Measurements from ENCODE around the gene MBTD1.
"Not testable (repeated sequence)": the region's sequence is repeated elsewhere in the genome, so short reads cannot be mapped to it uniquely, and the experiment has no call there.

MBTD1 gene

DNA sequence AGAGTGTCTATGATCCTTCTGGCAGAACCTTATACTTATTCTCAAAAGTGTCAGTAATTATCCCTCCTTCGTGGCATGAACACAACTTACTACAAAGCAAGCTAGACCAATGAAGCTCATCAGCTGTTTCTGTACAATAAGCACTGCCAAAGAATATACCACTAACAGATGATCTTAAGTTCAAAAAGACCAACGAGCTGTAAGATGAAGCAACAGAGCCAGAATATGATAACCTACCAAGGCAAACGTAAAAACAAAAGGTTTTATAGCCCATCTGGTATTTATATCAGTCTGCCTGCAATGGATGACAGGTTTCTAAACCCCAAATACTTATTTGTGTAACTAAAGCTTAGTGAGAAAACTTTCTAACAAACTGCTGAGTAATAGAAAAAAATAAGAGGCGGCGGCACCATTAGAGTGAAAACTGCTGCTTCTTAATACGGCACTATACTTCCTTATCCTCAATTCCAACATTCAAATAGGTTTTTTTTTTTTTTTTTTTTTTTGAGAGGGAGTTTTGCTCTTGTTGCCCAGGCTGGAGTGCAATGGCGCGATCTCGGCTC is 71.5 kb downstream of the MBTD1 start:
- no peak for DNase-seq (ENCODE audit: low read depth)

DNA sequence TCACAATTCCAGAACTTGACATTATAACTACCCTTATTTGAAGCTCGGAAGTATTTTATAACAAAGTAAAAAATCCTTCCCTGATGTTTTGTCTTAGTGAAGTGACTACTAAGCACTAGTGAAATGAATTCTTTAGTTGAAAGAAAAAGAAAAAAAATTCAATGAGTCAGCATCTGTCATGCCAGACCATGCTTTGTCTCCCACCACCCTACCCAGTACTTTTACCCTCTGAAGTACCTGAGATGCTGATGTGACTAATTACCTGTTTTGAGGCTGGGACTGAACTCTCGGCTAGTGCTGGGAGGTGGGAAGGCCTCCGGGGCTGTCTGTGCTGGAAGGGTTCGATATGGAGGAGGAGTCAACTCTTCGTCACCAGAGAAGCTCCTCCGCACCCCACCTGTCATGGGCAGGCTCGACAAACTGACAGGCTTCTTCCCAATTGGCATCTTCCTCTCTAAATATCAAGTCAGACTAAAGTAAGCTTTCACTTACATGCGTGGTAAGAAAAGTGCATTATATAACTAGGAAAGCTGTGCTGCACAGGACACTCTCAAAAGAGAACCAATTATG is 74.0 kb downstream of the MBTD1 start:
- no peak for DNase-seq (ENCODE audit: low read depth)

DNA sequence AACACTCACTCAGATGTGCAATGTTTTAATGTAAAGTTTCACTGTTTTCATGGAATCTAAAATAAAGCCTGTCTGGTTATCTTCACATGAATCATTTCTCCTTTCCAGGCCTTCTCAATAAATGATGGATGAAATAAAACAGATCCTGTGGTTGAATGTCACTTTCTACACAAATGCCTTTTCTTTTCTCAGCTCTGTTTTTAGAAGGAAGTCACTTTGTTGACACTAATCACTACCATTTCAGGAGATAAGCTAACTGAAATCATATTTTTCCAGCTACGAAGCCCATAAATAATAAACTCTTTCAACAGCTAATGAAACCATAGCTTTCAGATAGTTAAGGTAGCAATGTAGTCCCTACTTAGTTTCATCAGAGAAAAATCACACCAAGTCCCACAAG is 75.7 kb downstream of the MBTD1 start:
- no peak for DNase-seq (ENCODE audit: low read depth)

DNA sequence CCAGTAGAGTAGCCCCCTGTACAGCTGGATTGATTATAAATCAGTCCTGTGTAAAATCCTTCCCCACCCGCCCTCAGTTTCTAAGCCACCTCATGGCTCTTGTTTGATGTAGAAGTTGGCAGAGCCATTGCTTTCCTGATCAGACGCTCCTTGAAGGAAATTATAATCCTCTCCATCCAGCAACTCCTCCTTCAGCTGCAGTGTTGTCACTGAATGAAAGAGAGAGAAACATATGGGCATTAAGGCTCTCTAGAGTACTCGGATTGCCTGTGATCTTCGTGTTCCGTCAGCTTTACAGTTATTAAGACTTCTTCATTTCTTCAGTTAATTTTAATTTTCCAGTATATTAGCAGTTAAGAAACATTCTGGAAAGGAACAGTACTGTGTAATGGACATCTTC is 79.4 kb downstream of the MBTD1 start:
- DNase-seq (ENCODE audit: low read depth): no peak

DNA sequence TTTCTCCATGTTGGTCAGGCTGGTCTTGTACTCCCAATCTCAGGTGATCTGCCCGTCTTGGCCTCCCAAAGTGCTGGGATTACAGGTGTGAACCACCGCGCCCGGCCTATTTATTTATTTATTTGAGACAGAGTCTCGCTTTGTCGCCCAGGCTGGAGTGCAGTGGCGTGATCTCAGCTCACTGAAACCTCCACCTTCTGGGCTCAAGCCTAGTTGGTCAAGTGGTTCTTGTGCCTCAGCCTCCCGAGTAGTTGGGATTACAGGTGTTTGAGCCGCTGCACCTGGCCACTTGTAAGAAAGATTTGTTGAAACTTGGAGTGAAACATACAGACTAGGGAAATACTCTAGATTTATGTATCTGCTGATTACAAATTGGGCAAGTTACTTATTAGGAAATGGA is 87.8 kb downstream of the MBTD1 start:
- DNase-seq (ENCODE audit: low read depth): not testable (repeated sequence)

DNA sequence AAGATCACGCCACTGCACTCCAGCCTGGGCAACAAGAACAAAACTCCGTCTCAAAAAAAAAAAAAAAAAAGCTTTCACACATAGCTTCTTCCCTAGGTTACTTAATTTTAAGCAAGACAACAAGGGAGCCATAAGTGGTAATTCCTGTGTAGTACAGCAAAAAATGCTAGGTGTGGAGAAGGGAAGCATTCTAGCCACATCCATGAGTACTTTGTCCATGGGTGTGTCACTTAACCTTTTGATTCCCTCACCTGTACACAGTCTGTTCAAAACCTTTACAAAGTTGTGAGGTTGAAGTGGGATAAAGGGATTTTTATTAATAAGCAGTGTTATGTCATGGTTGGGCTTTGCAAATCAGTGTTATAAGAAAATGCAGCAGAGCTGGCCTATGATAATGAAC is 89.1 kb downstream of the MBTD1 start:
- no peak for DNase-seq (ENCODE audit: low read depth)

DNA sequence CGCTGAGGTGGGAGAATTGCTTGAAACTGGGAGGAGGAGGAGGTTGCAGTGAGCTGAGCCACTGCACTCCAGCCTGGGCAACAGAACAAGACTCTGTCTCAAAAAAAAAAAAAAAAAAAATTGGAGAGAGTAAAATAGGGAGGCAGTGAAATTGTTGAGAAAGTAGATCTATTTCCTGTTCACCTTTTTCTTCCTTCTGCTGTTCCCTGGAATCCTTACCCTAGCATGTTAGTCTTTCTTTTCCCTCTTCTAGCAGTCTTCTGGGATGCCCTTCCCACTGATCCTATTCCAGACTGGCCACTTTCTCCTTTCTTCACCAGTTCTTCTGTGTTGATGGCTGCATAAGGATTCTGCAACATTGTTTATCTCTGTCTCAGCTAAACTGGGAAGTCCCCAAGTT is 90.5 kb downstream of the MBTD1 start:
- no peak for DNase-seq (ENCODE audit: low read depth)

DNA sequence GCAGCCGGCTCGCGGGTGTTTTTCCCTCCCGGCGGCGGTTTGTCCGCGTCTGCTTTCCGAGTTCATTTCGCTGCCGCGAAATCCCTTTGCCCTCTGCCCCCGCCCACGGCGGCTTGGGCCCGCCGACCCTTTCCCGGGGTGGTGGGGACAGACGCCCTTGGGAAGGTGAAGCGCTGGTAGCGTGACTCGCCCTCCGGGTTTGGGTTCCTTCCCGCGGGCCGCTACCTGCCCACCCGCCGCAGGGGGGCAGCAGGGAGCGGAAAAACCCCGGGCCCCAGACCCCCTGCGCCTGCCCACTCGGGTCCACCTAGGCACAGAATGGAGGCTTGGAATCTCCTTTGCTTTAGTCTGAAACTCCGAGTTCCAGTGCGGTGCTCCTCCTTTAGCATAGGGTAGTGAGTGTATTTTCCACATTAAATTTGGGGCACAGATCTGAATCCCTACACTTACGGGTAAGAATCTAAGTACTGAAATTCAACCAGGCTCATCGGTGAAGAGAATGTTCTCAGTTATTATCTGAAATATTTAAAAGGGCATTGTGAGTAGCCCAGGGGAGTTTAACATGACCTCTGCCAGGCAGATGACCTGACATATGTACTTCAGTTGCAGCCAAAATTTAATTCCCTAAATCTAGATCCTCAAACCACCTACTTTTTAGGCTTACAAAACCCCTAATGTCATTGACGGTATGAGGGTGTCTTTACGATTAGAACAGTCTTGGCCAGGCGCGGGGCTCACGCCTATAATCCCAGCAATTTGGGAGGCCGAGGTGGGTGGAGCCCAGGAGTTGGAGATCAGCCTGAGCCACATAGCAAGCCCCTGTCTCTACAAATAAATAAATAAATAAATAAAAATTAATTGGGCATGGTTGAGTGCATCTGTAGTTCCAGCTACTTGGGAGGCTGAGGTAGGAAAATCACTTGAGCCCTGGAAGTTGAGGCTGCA is 92.6 kb downstream of the MBTD1 start:
- DNase-seq (ENCODE audit: low read depth): peak; percentile 66

DNA sequence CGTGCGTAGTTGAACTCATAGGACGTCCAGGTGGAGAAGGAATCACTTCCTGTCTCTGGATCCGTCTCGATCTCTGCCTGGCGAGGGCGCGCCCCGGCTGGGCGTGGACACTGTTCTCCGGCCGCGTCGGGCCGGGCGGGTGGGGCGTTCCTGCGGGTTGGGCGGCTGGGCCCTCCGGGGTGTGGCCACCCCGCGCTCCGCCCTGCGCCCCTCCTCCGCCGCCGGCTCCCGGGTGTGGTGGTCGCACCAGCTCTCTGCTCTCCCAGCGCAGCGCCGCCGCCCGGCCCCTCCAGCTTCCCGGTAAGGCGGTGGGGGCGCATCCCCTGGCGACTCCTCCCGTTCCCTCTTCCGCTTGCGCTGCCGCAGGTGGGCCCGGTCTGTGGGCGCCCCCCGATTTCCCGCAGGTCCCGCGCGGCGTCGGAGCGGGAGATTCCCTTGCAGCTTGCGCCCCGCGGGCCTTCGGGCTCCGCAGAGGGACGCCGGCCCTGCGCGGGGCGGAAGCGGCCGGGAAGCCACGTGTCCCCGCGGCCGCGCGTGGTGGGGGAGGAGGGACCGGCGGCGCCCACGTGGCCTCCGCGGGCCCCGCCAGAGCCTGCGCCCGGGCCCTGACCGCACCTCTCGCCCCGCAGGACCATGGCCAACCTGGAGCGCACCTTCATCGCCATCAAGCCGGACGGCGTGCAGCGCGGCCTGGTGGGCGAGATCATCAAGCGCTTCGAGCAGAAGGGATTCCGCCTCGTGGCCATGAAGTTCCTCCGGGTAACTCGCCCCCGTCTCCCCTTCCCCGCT is 93.5 kb downstream of the MBTD1 start, which contains the start of gene NME2:
Gene NME2 (plus strand): TSS at position 214 of the 789 bp plus-strand sequence. CDS start 420 bp downstream, at position 634.
- DNase-seq (ENCODE audit: low read depth): peak; percentile 52

DNA sequence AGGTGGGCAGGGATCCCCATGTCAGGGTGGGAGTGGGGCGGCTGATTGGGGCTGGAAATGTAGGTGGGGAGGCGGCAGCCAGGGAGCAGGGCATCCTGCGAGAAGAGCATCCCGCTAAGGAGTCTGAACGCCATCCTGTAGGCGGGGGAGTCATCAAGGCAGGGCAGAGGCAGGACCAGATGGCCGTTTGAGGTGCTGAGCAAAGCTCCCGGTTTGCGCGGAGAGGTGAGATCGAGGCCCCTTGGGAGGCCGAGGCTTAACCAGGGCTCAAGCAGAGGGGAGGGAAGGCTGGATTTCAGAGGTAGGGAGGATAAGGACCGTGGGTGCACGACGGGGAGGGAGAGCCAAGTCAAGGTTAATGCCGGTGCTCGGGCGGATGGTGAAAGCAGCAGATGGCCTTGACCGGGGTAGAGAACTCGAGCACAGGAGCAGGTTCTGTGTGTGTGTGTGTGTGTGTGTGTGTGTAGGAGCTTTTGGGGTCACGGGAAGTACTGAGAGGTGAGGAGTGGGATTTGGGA is 94.1 kb downstream of the MBTD1 start:
- DNase-seq (ENCODE audit: low read depth): no peak

DNA sequence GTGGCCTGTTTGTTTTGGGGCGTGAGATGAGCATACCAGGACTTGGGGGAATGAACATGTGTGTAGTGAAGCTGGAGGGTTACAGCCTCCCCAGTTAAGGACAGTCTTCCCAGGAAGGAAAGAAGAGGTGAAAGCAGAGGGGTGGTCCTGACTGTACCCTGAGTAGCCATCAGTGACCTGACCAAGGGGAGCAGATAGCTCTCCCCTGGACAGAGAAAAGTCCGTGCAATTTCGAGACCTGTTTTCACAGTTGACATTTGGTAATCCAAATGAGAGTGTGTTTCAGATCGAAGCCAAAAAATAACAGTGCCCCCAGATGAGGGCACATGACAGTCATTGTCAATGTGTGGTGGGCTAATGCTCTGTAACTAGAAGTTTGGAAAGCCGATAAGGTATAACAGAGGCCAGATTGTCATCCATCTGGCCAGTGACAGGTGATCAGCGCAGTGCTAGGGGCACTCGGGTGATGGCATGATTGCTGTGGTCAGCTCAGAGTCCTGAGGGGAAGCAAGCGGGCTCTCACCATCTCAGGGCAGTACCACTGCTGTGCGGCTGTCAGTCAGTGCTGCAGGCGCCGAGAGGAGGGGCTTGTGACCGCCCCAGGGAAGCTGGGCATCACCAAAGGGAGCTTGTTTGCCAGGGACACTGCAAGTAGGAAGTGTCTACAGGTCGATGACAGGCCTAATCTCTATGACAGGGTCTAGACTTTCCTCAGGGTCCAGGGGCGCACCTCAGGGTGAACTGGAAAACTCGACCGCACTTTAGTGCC is 94.8 kb downstream of the MBTD1 start:
- DNase-seq (ENCODE audit: low read depth): no peak

DNA sequence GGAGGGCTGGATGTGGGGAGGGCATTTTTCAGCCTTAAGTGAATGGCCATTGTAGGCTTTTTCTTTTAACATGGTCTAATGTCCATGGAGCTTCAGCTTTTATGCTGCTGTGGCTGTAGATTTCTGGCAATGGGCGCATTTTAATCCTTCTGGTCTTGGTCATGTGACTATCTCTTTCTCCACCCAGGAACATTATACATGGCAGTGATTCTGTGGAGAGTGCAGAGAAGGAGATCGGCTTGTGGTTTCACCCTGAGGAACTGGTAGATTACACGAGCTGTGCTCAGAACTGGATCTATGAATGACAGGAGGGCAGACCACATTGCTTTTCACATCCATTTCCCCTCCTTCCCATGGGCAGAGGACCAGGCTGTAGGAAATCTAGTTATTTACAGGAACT is 98.3 kb downstream of the MBTD1 start:
- no peak for DNase-seq (ENCODE audit: low read depth)

DNA sequence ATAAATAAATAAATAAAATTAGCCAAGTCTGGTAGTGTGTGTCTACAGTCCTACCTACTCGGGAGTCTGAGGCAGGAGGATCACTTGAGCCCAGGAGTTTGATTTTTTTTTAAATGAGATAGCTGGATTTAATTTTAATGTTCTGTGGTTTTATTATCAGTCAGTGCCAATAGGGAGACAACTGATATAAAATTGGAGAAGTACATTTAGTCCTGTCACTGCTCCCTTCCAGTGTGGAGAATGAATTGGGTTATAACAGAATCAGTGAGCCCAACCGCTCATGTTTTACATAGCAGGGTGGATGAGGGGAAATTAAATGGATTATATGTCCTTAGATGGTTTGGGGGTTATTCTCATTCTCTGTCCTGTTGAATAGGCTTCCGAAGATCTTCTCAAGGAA is 100.2 kb downstream of the MBTD1 start:
- no peak for DNase-seq (ENCODE audit: low read depth)

DNA sequence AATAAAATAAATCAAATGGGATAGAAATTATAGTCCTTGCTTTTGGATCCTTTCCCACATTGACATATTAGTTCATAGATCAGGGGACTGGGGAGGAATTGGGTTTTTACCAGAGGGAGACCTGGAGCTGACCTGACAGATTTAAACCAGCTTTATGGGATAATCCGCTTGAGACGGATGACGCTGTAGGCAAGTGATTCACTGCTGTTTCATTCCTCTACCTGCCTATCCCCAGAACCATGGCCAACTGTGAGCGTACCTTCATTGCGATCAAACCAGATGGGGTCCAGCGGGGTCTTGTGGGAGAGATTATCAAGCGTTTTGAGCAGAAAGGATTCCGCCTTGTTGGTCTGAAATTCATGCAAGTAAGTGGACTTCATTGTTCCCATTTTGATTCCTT is 104.4 kb downstream of the MBTD1 start:
- no peak for DNase-seq (ENCODE audit: low read depth)

DNA sequence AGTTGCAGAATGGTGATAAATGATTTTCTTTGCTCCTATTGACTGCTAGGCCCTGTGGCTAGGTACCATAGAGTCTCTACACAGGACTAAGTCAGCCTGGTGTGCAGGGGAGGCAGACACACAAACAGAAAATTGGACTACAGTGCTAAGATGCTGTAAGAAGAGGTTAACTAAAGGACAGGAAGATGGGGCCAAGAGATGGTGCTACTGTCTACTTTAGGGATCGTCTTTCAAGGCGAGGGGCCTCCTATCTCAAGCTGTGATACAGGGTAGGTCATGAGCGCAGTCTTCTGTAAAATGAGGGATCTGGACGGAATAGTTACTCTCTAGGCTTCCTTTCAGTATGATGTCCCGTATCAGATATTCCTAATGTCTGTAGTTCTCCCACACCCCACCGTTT is 105.7 kb downstream of the MBTD1 start:
- no peak for DNase-seq (ENCODE audit: low read depth)

DNA sequence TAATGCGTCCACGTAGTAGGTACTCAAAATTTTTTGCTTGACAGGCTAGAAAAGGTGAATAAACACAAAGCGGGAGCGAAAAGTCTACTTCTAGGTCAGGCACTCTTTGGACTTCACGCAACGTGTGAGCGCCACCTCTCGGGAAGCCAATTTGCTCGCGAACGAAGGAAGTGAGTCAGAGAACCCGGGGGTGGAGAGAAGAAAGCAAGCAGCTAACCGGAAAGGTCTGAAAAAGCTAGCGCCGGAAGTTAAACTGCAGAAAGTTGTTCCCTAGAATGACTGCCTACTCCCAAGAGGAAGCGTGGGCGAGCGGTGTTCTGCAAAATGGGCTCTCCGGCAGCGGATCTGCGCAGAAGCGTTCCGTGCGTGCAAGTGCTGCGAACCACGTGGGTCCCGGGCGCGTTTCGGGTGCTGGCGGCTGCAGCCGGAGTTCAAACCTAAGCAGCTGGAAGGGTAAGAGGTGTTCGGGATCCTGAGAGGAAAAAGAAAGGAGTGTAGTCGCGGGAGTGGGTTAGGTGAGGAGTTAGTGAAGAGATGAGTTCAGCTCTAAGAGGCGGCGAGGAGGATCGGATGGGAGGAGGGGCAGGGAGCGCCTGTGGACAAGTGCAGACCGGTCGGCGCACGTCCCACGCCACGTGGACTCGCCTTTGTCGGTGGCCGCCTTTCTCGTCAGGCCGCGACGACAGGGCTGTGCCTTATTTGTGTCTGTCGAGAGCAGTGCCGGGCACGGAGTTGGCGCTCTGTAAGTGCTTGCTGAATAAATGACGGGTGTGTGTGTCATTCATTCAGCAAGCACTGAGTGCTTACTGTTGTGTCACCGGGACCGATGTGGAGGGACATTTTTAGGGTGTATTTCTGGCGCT is 106.4 kb downstream of the MBTD1 start, which contains the start of gene NME1:
Gene NME1 (plus strand): TSS at position 350 of the 863 bp plus-strand sequence. CDS start 2,096 bp downstream, outside the sequence.
- peak; percentile 95 for DNase-seq (ENCODE audit: low read depth)

DNA sequence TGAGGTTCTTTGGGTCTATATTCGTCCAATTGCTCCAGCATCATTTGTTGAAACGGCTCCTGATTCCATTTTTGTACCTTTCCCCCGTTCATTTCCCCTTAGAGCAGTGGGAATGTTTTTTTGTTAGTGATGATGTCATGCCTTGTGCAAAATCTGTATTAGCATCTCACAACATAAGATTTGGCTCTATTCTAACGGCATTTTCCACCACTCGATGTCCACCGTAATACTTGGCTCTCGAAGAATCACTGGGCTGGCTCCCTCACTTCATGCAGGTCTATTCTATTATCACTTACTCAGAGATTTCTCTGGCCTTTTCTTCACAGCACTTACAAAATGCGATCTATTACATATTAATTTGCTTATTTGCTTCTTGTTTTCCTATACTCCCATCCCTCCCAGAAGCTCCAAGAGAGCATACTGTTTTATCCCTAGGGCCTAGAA is 107.1 kb downstream of the MBTD1 start:
- DNase-seq (ENCODE audit: low read depth): no peak

DNA sequence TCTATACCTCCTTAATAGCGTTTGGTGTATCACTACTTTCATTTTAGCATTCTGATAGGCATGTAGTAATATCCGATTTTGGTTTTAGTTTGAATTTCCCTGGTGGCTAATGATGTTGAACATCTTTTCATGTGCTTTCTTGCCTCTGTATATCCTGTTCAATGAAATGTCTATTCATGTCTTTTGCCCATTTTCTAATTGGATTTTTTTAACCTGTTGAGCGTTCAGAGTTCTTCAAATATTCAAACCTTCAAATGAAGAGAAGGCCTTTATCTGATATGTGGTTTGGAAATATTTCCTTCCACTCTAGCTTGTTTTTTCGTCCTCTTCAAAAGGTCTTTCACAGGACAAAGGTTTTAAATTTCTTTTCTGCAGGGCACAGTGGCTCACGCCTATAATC is 108.9 kb downstream of the MBTD1 start:
- DNase-seq (ENCODE audit: low read depth): no peak

DNA sequence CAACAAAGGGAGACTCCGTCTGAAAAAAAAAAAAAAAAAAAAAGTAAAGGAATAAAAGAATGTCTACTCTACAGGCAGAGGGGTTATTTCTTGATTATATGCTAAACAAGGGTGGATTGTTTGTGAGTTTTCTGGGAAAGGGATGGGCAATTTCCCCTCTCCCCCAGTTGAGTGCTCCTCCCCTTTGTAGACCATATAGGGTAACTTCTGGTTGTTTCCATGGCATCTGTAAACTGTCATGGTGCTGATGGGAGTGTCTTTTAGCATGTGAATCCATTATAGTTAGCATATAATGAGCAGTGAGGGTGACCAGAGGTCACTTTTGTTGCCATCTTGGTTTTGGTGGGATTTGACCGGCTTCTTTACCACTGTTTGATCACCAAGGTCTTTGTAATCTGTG is 110.7 kb downstream of the MBTD1 start:
- DNase-seq (ENCODE audit: low read depth): no peak

DNA sequence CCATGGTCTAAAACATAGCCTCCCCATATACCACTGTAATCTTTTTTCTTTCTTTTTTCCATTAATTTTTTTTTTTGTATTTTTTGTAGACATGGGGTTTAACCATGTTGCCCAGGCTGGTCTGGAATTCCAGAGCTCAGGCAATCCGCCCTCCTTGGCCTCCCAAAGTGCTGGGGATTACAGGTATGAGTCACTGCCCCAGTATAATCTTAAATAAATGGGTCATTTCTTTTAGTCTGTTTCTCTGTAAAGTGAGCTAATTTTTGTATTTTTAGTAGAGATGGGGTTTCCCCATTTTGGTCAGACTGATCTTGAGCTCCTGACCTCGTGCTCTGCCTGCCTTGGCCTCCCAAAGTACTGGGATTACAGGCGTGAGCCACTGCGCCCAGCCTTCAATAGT is 112.2 kb downstream of the MBTD1 start:
- DNase-seq (ENCODE audit: low read depth): no peak

Data from activated T-helper 9 cell treated with anti-CD3 and anti-CD28 coated beads, Interleukin-2, amount 50 U/mL, for 16 hours (primary cell).